Right lobe of liver (tissue), 4 donors: ENCODE measurements around the gene ALOX15.
"Not testable (repeated sequence)": the region's sequence is repeated elsewhere in the genome, so short reads cannot be mapped to it uniquely, and the experiment has no call there.

Experiments
- CTCF ChIP-seq, 4 donors: fragments of 200-600 bp in 3 of 4; fragments of 450-650 bp in 1 of 4; IDR thresholded peaks; one replicate each; pipeline versions ENCODE4 v1.5.1 to v1.8.0; 2016 to 2022; ENCODE audit warnings: antibody characterized with exemption in 4 of 4, mild to moderate bottlenecking in 2 of 4
- POLR2A ChIP-seq: fragments of 450-650 bp; IDR thresholded peaks from one replicate; pipeline ENCODE4 v1.6.1; 2017; ENCODE audit warnings: antibody characterized with exemption, mild to moderate bottlenecking
- donor health status: DM: no; HTN: no; CAD: no.
- donor health status: DM: no; HTN: no; CAD: no.
- donor health status: DM: no; HTN: yes; CAD: no.

GRCh38 chr17:4655933-4656332, 14.5 kb upstream of the ALOX15 start:
- TF ChIP-seq CTCF (IDR thresholded peaks at IDR 0.05); POLR2A: not testable (repeated sequence)
